ENCODE results near the gene CNTN6.

DNA sequence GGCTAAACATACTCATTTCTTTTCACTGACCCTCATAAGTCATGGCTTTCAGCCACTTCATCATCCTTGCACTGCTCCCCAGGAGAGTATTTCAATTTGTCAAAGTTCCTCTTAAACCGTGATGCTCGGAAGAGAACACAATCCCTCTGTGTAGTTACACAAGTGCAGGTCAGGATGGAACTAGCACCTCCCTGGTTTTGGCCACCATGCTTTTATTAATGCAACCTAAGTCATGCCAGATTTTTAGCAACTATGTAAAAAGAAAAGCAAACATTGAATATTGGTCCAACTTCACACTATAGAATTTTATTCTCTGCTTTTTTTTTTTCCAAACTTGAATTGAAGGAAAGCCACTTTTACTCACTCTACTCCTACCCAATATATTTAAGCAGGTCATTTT, 45.2 kb downstream of the CNTN6 start:
- TF ChIP-seq, protein P1, sequence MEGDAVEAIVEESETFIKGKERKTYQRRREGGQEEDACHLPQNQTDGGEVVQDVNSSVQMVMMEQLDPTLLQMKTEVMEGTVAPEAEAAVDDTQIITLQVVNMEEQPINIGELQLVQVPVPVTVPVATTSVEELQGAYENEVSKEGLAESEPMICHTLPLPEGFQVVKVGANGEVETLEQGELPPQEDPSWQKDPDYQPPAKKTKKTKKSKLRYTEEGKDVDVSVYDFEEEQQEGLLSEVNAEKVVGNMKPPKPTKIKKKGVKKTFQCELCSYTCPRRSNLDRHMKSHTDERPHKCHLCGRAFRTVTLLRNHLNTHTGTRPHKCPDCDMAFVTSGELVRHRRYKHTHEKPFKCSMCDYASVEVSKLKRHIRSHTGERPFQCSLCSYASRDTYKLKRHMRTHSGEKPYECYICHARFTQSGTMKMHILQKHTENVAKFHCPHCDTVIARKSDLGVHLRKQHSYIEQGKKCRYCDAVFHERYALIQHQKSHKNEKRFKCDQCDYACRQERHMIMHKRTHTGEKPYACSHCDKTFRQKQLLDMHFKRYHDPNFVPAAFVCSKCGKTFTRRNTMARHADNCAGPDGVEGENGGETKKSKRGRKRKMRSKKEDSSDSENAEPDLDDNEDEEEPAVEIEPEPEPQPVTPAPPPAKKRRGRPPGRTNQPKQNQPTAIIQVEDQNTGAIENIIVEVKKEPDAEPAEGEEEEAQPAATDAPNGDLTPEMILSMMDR (IDR thresholded peaks at IDR 0.05), result no peak
- no peak for TF ChIP-seq POLR2A (IDR thresholded peaks at IDR 0.05)
